HAP-1 (cell line): ENCODE measurements around the gene RHOU.
"Not testable (repeated sequence)": the region's sequence is repeated elsewhere in the genome, so short reads cannot be mapped to it uniquely, and the experiment has no call there.

Source experiments
- DNase-seq, 2 experiments: peaks; one replicate each; pipeline ENCODE4 v3.0.0-alpha.2; 2016 to 2020; ENCODE audit warnings: low spot score in 2 of 2
- H3K27me3 ChIP-seq: fragments of 250-450 bp; sonication (Bioruptor Pico); 2 replicates; pipeline ENCODE4 v1.5.1; 2020; ENCODE audit warnings: low read depth, mild to moderate bottlenecking, moderate library complexity
- H3K36me3 ChIP-seq: fragments of 250-450 bp; sonication (Bioruptor Pico); replicated peaks from 2 replicates; pipeline ENCODE4 v1.5.1; 2020; ENCODE audit warnings: mild to moderate bottlenecking
- H3K4me1 ChIP-seq: fragments of 250-450 bp; sonication (Bioruptor Pico); 2 replicates; pipeline ENCODE4 v1.5.1; 2020; ENCODE audit warnings: mild to moderate bottlenecking
- H3K4me3 ChIP-seq: fragments of 250-450 bp; sonication (Bioruptor Pico); 2 replicates; pipeline ENCODE4 v1.5.1; 2020; ENCODE audit warnings: mild to moderate bottlenecking, moderate library complexity
- H3K9me3 ChIP-seq: fragments of 250-450 bp; sonication (Bioruptor Pico); 2 replicates; pipeline ENCODE4 v1.5.1; 2020; ENCODE audit warnings: mild to moderate bottlenecking, moderate library complexity
- in situ Hi-C: fragments of 300-500 bp; cut with MboI; formaldehyde crosslinking; loops from 3 replicates; pipeline ENCODE4 v1.14.3; 2020; ENCODE audit warnings: low sequenced_read_pairs, inconsistent platforms, mixed read lengths

The RHOU gene

GRCh38 chr1:228754646-228755268, 19.5 kb downstream of the RHOU start:
- peak in 1 of 2 experiments; percentile 33 for DNase-seq
- in situ Hi-C loops: no loop called here
- no peaks in the 10 kb centered on the region; the same call in 1 of the 2 replicates for H3K4me1 ChIP-seq
- H3K4me3 ChIP-seq: no peak overlapping the region
- peaks cover 9% of the 10 kb centered on the region for H3K27me3 ChIP-seq
- no peaks in the 10 kb centered on the region for H3K9me3 ChIP-seq
- H3K36me3 ChIP-seq: no peaks in the 10 kb centered on the region

- Histone ChIP-seq H3K9me3 (no peaks in the 10 kb centered on the region), H3K36me3 (no peaks in the 10 kb centered on the region), H3K4me1 (no peaks in the 10 kb centered on the region; the same call in 1 of the 2 replicates), H3K27me3 (peaks cover 9% of the 10 kb centered on the region), H3K4me3 (no peak overlapping the region)
- in situ Hi-C loops: no loop called here
- DNase-seq: no peak
These were observed 20.5 kb downstream of the RHOU start for GRCh38 chr1:228755800-228756199.

- H3K27me3 ChIP-seq: peaks cover 9% of the 10 kb centered on the region
- H3K9me3 ChIP-seq: no peaks in the 10 kb centered on the region
- in situ Hi-C loops: no loop called here
- no peaks in the 10 kb centered on the region; the same call in 1 of the 2 replicates for H3K4me1 ChIP-seq
- no peak overlapping the region for H3K4me3 ChIP-seq
- DNase-seq: no peak
- H3K36me3 ChIP-seq: no peaks in the 10 kb centered on the region
These were observed 21.2 kb downstream of the RHOU start for GRCh38 chr1:228756457-228756856.

- Histone ChIP-seq H3K9me3 (no peaks in the 10 kb centered on the region), H3K27me3 (peaks cover 13% of the 10 kb centered on the region), H3K36me3 (no peaks in the 10 kb centered on the region), H3K4me3 (no peak overlapping the region), H3K4me1 (no peaks in the 10 kb centered on the region)
- no peak for DNase-seq
- in situ Hi-C loops: no loop called here
These were observed 23.2 kb downstream of the RHOU start for GRCh38 chr1:228758447-228758846.

- in situ Hi-C loops: no loop called here
- H3K4me1 ChIP-seq: no peaks in the 10 kb centered on the region
- no peaks in the 10 kb centered on the region for H3K9me3 ChIP-seq
- H3K36me3 ChIP-seq: no peaks in the 10 kb centered on the region
- peaks cover 19% of the 10 kb centered on the region for H3K27me3 ChIP-seq
- DNase-seq: no peak
- H3K4me3 ChIP-seq: no peak overlapping the region
These were observed 25.7 kb downstream of the RHOU start for GRCh38 chr1:228760979-228761378.

- H3K36me3 ChIP-seq: no peaks in the 10 kb centered on the region
- in situ Hi-C loops: no loop called here
- H3K9me3 ChIP-seq: no peaks in the 10 kb centered on the region
- no peak for DNase-seq
- H3K4me1 ChIP-seq: no peaks in the 10 kb centered on the region
- H3K4me3 ChIP-seq: no peak overlapping the region
- peaks cover 20% of the 10 kb centered on the region for H3K27me3 ChIP-seq
These were observed 28.3 kb downstream of the RHOU start for GRCh38 chr1:228763561-228763960.

- Histone ChIP-seq H3K9me3 (no peaks in the 10 kb centered on the region), H3K4me1 (no peaks in the 10 kb centered on the region), H3K4me3 (no peak overlapping the region), H3K36me3 (no peaks in the 10 kb centered on the region), H3K27me3 (peaks cover 16% of the 10 kb centered on the region; the same call in 1 of the 2 replicates)
- no peak for DNase-seq
- in situ Hi-C loops: no loop called here
These were observed 30.1 kb downstream of the RHOU start for GRCh38 chr1:228765168-228765946.

- no peak overlapping the region for H3K4me3 ChIP-seq
- no peaks in the 10 kb centered on the region for H3K4me1 ChIP-seq
- in situ Hi-C loops: no loop called here
- peaks cover 16% of the 10 kb centered on the region; the same call in 1 of the 2 replicates for H3K27me3 ChIP-seq
- H3K9me3 ChIP-seq: no peaks in the 10 kb centered on the region
- DNase-seq: no peak
- H3K36me3 ChIP-seq: no peaks in the 10 kb centered on the region
These were observed 31.5 kb downstream of the RHOU start for GRCh38 chr1:228766788-228767187.

- in situ Hi-C loops: no loop called here
- no peak for DNase-seq
- Histone ChIP-seq H3K4me3 (no peak overlapping the region), H3K36me3 (no peaks in the 10 kb centered on the region), H3K27me3 (0 out of 2 replicates have a peak, but pooled peaks cover 13% of the 10 kb centered on the region), H3K4me1 (no peaks in the 10 kb centered on the region), H3K9me3 (no peaks in the 10 kb centered on the region)
These were observed 32.5 kb downstream of the RHOU start for GRCh38 chr1:228767636-228768354.

- H3K9me3 ChIP-seq: no peaks in the 10 kb centered on the region
- in situ Hi-C loops: no loop called here
- H3K27me3 ChIP-seq: 0 out of 2 replicates have a peak, but pooled peaks cover 13% of the 10 kb centered on the region
- H3K36me3 ChIP-seq: no peaks in the 10 kb centered on the region
- no peak overlapping the region for H3K4me3 ChIP-seq
- no peaks in the 10 kb centered on the region for H3K4me1 ChIP-seq
- DNase-seq: no peak
These were observed 33.2 kb downstream of the RHOU start for GRCh38 chr1:228768355-228769000.

- no peaks in the 10 kb centered on the region for H3K4me1 ChIP-seq
- H3K27me3 ChIP-seq: 0 out of 2 replicates have a peak, but pooled peaks cover 6% of the 10 kb centered on the region
- H3K4me3 ChIP-seq: no peak overlapping the region
- no peaks in the 10 kb centered on the region for H3K36me3 ChIP-seq
- no peak for DNase-seq
- in situ Hi-C loops: no loop called here
- no peaks in the 10 kb centered on the region for H3K9me3 ChIP-seq
These were observed 35.5 kb downstream of the RHOU start for GRCh38 chr1:228770779-228771223.

- no peaks in the 10 kb centered on the region for H3K4me1 ChIP-seq
- no peak overlapping the region for H3K4me3 ChIP-seq
- 0 out of 2 replicates have a peak, but pooled peaks cover under 1% of the 10 kb centered on the region for H3K27me3 ChIP-seq
- no peak for DNase-seq
- H3K36me3 ChIP-seq: no peaks in the 10 kb centered on the region
- in situ Hi-C loops: no loop called here
- no peaks in the 10 kb centered on the region for H3K9me3 ChIP-seq
These were observed 37.4 kb downstream of the RHOU start for GRCh38 chr1:228772516-228773212.

- H3K36me3 ChIP-seq, H3K9me3 ChIP-seq, in situ Hi-C loops, H3K4me1 ChIP-seq, H3K4me3 ChIP-seq, DNase-seq, H3K27me3 ChIP-seq: not testable (repeated sequence)
These were observed 40.7 kb downstream of the RHOU start for GRCh38 chr1:228775946-228776345.
